Mammary epithelial cell (primary cell): ENCODE results near the gene NOX5.

Experiments used
- CTCF ChIP-seq, 2 donors: IDR thresholded peaks in 1 of 2; conservative IDR thresholded peaks in 1 of 2; 2 replicates each; pipeline ENCODE4 v1.5.1; 2011 to 2012; ENCODE audit warnings: inconsistent platforms in 2 of 2, low read length in 2 of 2, mild to moderate bottlenecking in 2 of 2, control low read depth in 1 of 2, low read depth in 1 of 2; ENCODE audit not compliant: insufficient read depth in 1 of 2; ENCODE audit errors: extremely low read depth in 1 of 2
- EZH2 ChIP-seq: IDR thresholded peaks from 2 replicates; pipeline ENCODE4 v1.6.1; 2012; ENCODE audit warnings: low read length, inconsistent platforms, borderline replicate concordance

GRCh38 chr15:69091654-69092053 is 77.2 kb downstream of the NOX5 start:
- TF ChIP-seq CTCF (conservative IDR thresholded peaks at IDR 0.05 in 1 of 2, IDR thresholded peaks at IDR 0.05 in 1 of 2; ENCODE audit: extremely low read depth in 1 of 2, insufficient read depth in 1 of 2, low read depth in 1 of 2, low read length in 2 of 2) (no peak), EZH2 (no peak)
